Natural killer cell (primary cell): ENCODE results near the gene GSX2. TPM values are rescaled to one million over a fixed set of nuclear protein-coding genes. Genes with fewer than 3 reads are reported as not detected.
A peak's percentile ranks its signal among the peaks of the same experiment; 100 is the strongest.

Experiments
- ATAC-seq, 3 donors: fragments of 150-1000 bp in 2 of 3; fragments of 200-7000 bp in 1 of 3; cut with Tn5 transposase; 1 replicate in 1 of 3; 2 replicates in 2 of 3; pipeline ENCODE4 v1.10.0; 2021; ENCODE audit warnings: mild to moderate bottlenecking in 2 of 3, moderate library complexity in 2 of 3
- DNase-seq, 2 donors: peaks; one replicate each; pipeline versions ENCODE4 v3.0.0 to v3.0.0-alpha.2; 2013 to 2021; ENCODE audit warnings: mixed read lengths in 1 of 2
- H3K27ac ChIP-seq: one replicate; pipeline ENCODE4 v1.5.1; 2013; ENCODE audit warnings: mild to moderate bottlenecking, low read length
- H3K27me3 ChIP-seq: one replicate; pipeline ENCODE4 v1.6.1; 2013; ENCODE audit warnings: low read length; ENCODE audit not compliant: control insufficient read depth, insufficient read depth
- H3K36me3 ChIP-seq: one replicate; pipeline ENCODE4 v1.6.1; 2013; ENCODE audit warnings: low read length; ENCODE audit not compliant: control insufficient read depth, insufficient read depth
- H3K4me1 ChIP-seq: one replicate; pipeline ENCODE4 v1.6.1; 2013; ENCODE audit warnings: low read length; ENCODE audit not compliant: control insufficient read depth, insufficient read depth
- H3K4me3 ChIP-seq: one replicate; pipeline ENCODE4 v1.5.1; 2013; ENCODE audit warnings: low read length
- H3K9me3 ChIP-seq: one replicate; pipeline ENCODE4 v1.6.1; 2013; ENCODE audit warnings: low read length; ENCODE audit not compliant: control insufficient read depth, insufficient read depth
- H3K27ac Mint-ChIP-seq, 2 donors: one replicate each; pipeline ENCODE4 v1.8.0; 2022; ENCODE audit warnings: mild to moderate bottlenecking in 2 of 2, mixed read lengths in 2 of 2, moderate library complexity in 1 of 2
- H3K27me3 Mint-ChIP-seq, 2 donors: one replicate each; pipeline ENCODE4 v1.8.0; 2022; ENCODE audit warnings: low read depth in 2 of 2, mixed read lengths in 2 of 2
- H3K36me3 Mint-ChIP-seq: one replicate; pipeline ENCODE4 v1.8.0; 2022; ENCODE audit warnings: mixed read lengths
- H3K4me1 Mint-ChIP-seq, 2 donors: one replicate each; pipeline ENCODE4 v1.8.0; 2022; ENCODE audit warnings: mixed read lengths in 2 of 2
- H3K4me3 Mint-ChIP-seq: one replicate; pipeline ENCODE4 v1.8.0; 2022; ENCODE audit warnings: mild to moderate bottlenecking, moderate library complexity, mixed read lengths
- H3K9me3 Mint-ChIP-seq, 2 donors: one replicate each; pipeline ENCODE4 v1.8.0; 2022; ENCODE audit warnings: mixed read lengths in 2 of 2
- WGBS: methylation state at CpG from one replicate; pipeline ENCODE4 v1.1.7; 2013; ENCODE audit warnings: missing lambda C conversion rate; ENCODE audit not compliant: insufficient coverage; 5-methylcytosine and 5-hydroxymethylcytosine counted together
- intact Hi-C: fragments of 100-400 bp; cut with micrococcal nuclease; formaldehyde crosslinking; loops from one replicate; pipeline ENCODE4 v1.14.2; 2022
- total RNA-seq, 4 donors: library from RNA; stranded (reverse); fragments of 120-200 nt in 1 of 4; gene quantifications; one replicate each; pipeline versions ENCODE4 v1.2.3 to v1.2.4, GENCODE V29; 2013 to 2022
- TF ChIP-seq, protein P1 (sequence below): fragments of 200-600 bp; IDR thresholded peaks from one replicate; pipeline ENCODE4 v1.8.0; 2022; ENCODE audit warnings: antibody characterized with exemption

GSX2 gene
- total RNA-seq, 3 donors from 2014 or later (not counting 1 experiment from before 2014, with no cell fraction given): not detected

DNA sequence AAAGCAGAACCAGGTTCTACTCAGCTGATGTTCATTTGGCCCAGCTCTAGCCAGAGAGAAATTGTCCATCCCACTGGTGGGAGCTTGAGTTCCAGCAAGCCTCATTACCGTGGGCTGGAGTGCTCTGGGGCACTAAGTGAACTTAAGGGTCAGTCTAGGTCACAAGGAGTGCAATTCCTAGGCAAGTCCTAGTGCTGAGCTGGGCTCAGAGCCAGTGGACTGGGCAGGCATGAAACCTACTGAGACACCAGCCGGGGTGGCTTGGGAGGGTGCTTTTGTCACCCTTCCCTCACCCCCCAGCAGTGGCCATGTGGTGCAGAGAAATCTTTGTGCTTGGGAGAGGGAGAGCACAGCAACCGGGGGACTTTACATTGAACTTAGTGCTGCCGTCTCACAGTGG lies 39.4 kb downstream of the GSX2 start:
- no peaks in the 10 kb centered on the region for H3K36me3 ChIP-seq
- Mint-ChIP-seq H3K9me3 (no peaks in the 10 kb centered on the region), H3K4me1 (no peaks in the 10 kb centered on the region), H3K27me3 (peaks cover 0 to 16% of the 10 kb centered on the region in 2 donors), H3K4me3 (no peak overlapping the region), H3K36me3 (no peaks in the 10 kb centered on the region), H3K27ac (no peak overlapping the region)
- H3K9me3 ChIP-seq: no peaks in the 10 kb centered on the region
- 64% methylated on average over 4 of the region's 4 CpGs for WGBS
- TF ChIP-seq, protein P1, sequence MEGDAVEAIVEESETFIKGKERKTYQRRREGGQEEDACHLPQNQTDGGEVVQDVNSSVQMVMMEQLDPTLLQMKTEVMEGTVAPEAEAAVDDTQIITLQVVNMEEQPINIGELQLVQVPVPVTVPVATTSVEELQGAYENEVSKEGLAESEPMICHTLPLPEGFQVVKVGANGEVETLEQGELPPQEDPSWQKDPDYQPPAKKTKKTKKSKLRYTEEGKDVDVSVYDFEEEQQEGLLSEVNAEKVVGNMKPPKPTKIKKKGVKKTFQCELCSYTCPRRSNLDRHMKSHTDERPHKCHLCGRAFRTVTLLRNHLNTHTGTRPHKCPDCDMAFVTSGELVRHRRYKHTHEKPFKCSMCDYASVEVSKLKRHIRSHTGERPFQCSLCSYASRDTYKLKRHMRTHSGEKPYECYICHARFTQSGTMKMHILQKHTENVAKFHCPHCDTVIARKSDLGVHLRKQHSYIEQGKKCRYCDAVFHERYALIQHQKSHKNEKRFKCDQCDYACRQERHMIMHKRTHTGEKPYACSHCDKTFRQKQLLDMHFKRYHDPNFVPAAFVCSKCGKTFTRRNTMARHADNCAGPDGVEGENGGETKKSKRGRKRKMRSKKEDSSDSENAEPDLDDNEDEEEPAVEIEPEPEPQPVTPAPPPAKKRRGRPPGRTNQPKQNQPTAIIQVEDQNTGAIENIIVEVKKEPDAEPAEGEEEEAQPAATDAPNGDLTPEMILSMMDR: no peak
- no peaks in the 10 kb centered on the region for H3K4me1 ChIP-seq
- H3K27ac ChIP-seq: no peak overlapping the region
- H3K27me3 ChIP-seq: no peaks in the 10 kb centered on the region
- DNase-seq (no peak), ATAC-seq (no peak)
- no peak overlapping the region for H3K4me3 ChIP-seq
- intact Hi-C loops: no loop called here

DNA sequence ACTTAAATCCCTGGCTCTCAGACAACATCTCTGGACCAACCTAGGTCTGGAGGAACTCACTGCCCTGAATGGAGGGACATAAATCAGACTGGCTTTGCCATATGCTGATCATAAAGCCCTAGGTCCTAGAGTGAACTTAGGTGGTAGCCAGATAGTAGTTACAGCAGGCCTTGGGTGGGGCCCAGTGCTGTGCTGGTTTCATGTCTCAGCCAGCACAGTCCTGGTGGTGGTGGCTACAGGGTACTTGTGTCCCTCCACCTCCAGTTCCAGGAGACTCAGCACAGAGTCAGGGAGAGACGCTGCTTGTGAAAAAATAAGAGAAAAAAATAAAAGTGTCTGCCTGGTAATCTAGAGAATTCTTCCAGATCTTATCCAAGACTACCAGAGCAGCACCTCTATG lies 40.3 kb downstream of the GSX2 start:
- H3K4me1 Mint-ChIP-seq: peaks cover 8 to 9% of the 10 kb centered on the region in 2 donors
- peaks cover 0 to 14% of the 10 kb centered on the region in 2 donors for H3K27me3 Mint-ChIP-seq
- Histone ChIP-seq H3K27me3 (no peaks in the 10 kb centered on the region), H3K9me3 (no peaks in the 10 kb centered on the region), H3K36me3 (no peaks in the 10 kb centered on the region), H3K4me1 (no peaks in the 10 kb centered on the region), H3K27ac (no peak overlapping the region), H3K4me3 (no peak overlapping the region)
- H3K9me3 Mint-ChIP-seq: no peaks in the 10 kb centered on the region
- ATAC-seq: no peak
- H3K4me3 Mint-ChIP-seq: no peak overlapping the region
- intact Hi-C loops: no loop called here
- H3K36me3 Mint-ChIP-seq: no peaks in the 10 kb centered on the region
- H3K27ac Mint-ChIP-seq: no peak overlapping the region
- WGBS: 100% methylated on average over 1 of the region's 1 CpG
- TF ChIP-seq, protein P1: no peak
- no peak for DNase-seq

DNA sequence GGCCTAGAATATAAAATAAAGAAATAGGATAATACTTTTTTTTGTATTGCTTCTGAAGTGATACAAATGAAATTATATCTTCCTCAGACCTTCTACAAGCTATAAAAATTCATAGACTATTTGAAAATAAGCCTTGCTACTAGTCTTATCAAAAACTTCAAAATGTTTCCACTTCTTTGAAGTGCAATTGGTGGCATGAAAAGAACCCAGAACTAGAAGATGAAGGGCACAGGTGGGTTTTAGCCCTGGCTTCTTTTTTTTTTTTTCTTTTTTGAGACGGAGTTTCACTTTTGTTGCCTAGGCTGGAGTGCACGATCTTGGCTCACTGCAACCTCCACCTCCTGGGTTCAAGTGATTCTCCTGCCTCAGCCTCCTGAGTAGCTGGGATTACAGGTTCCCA lies 44.2 kb downstream of the GSX2 start:
- H3K4me3 ChIP-seq: no peak overlapping the region
- H3K27me3 ChIP-seq: no peaks in the 10 kb centered on the region
- no peak for ATAC-seq
- H3K4me3 Mint-ChIP-seq: no peak overlapping the region
- DNase-seq: no peak
- H3K27ac Mint-ChIP-seq: no peak overlapping the region
- peaks cover 9% of the 10 kb centered on the region in 2 donors for H3K4me1 Mint-ChIP-seq
- no peak overlapping the region for H3K27ac ChIP-seq
- H3K36me3 ChIP-seq: no peaks in the 10 kb centered on the region
- intact Hi-C loops: no loop called here
- 44% methylated on average over 2 of the region's 2 CpGs for WGBS
- no peaks in the 10 kb centered on the region for H3K36me3 Mint-ChIP-seq
- TF ChIP-seq, protein P1: no peak
- H3K9me3 Mint-ChIP-seq: peaks cover 0 to 2% of the 10 kb centered on the region in 2 donors
- no peaks in the 10 kb centered on the region for H3K4me1 ChIP-seq
- H3K27me3 Mint-ChIP-seq: no peaks in the 10 kb centered on the region
- H3K9me3 ChIP-seq: no peaks in the 10 kb centered on the region

DNA sequence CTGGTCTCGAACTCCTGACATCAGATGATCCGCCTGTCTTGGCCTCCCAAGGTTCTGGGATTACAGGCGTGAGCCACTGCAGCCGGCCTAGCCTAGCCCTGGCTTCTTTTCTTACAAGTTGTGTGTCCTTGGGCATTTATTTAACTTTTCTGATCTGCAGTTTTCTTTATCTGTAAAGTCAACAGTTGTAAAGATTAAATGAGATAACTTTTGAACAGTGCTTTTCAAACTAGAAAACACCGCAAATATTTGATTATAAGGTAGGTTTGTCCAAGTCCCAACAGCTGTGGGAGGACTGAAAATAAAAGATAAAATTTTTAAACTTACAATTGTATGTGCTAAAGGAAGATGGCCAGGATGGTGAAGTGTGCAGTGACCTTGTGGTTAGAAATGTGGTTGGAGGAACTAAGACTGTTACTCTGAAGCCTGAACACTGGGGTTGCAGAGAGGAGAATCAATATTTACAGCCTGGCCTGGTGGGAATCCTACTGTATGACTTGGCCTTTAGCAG lies 44.8 kb downstream of the GSX2 start:
- Mint-ChIP-seq H3K4me1 (peaks cover 9% of the 10 kb centered on the region in 2 donors), H3K4me3 (no peak overlapping the region), H3K27ac (peak overlapping the region in 1 of 2 donors; percentile 13), H3K36me3 (no peaks in the 10 kb centered on the region), H3K27me3 (peaks cover under 1 to 1% of the 10 kb centered on the region in 2 donors), H3K9me3 (peaks cover 0 to 2% of the 10 kb centered on the region in 2 donors)
- H3K9me3 ChIP-seq: no peaks in the 10 kb centered on the region
- DNase-seq (peak in 1 of 2 donors; percentile 7), ATAC-seq (peak in 1 of 3 donors; percentile 66)
- 83% methylated on average over 5 of the region's 5 CpGs for WGBS
- no peak overlapping the region for H3K27ac ChIP-seq
- H3K36me3 ChIP-seq: no peaks in the 10 kb centered on the region
- intact Hi-C loops: no loop called here
- H3K4me1 ChIP-seq: no peaks in the 10 kb centered on the region
- H3K4me3 ChIP-seq: no peak overlapping the region
- no peaks in the 10 kb centered on the region for H3K27me3 ChIP-seq
- TF ChIP-seq, protein P1: no peak
